ENCODE results near the gene MRPL50. TPM values are rescaled to one million over a fixed set of nuclear protein-coding genes. Genes with fewer than 3 reads are reported as not detected.

MRPL50 gene
- polyA plus RNA-seq (2013), result 10.1 and 10.3 TPM in 2 replicates

- peak within 1 kb of the TSS; percentile 85 for H3K4me3 ChIP-seq (ENCODE audit: low read depth, low read length)
- H3K36me3 ChIP-seq (ENCODE audit: control insufficient read depth in 1 of 2, insufficient read depth in 2 of 2, low read length in 2 of 2), result peaks cover 2 to 8% of the 10 kb centered on the region in 2 experiments
- no peak within 1 kb of the TSS for H3K27ac ChIP-seq (ENCODE audit: low read depth, low read length)
- no peak within 1 kb of the TSS for H3K23ac ChIP-seq (ENCODE audit: low read length)
- H3K27me3 ChIP-seq (ENCODE audit: insufficient read depth, low read length), result no peaks in the 10 kb centered on the region
- peak within 1 kb of the TSS; percentile 94 for H3K9ac ChIP-seq (ENCODE audit: low read length)
- peak within 1 kb of the TSS; percentile 82 for H4K8ac ChIP-seq (ENCODE audit: low read depth, low read length)
- peak within 1 kb of the TSS; percentile 59 for H2AFZ ChIP-seq (ENCODE audit: insufficient read depth, low read length, poor library complexity)
- peak within 1 kb of the TSS; percentile 81 for H4K91ac ChIP-seq (ENCODE audit: low read depth, low read length)
- WGBS (ENCODE audit: extremely low coverage, insufficient coverage, insufficient read length), result no CpG with 5 or more reads among the region's 44 CpGs
- no peaks in the 10 kb centered on the region for H3K9me3 ChIP-seq (ENCODE audit: insufficient read depth, low read depth, low read length)
- peaks cover 6% of the 10 kb centered on the region for H3K79me1 ChIP-seq (ENCODE audit: low read length)
- peak within 1 kb of the TSS; percentile 82 for H4K12ac ChIP-seq (ENCODE audit: low read depth, low read length)
- H2BK5ac ChIP-seq (ENCODE audit: low read depth, low read length, poor library complexity), result peak within 1 kb of the TSS; percentile 43
- peaks cover 0 to 7% of the 10 kb centered on the region in 2 experiments for H3K4me1 ChIP-seq (ENCODE audit: control insufficient read depth in 1 of 2, insufficient read depth in 2 of 2, low read length in 2 of 2)
- H3K4me2 ChIP-seq (ENCODE audit: low read length), result peak within 1 kb of the TSS; percentile 79
- peak; percentile 95 to 97 for DNase-seq
- H3K18ac ChIP-seq (ENCODE audit: low read length), result peak within 1 kb of the TSS; percentile 76
- H3K14ac ChIP-seq (ENCODE audit: low read length), result peak within 1 kb of the TSS; percentile 81
- H2BK12ac ChIP-seq (ENCODE audit: low read length), result no peak within 1 kb of the TSS
- peak within 1 kb of the TSS; percentile 71 for H2BK120ac ChIP-seq (ENCODE audit: insufficient read depth, low read length, poor library complexity)
- peak within 1 kb of the TSS; percentile 93 for H3K4ac ChIP-seq (ENCODE audit: low read depth, low read length)
- H2AK5ac ChIP-seq (ENCODE audit: low read length), result peak within 1 kb of the TSS; percentile 20
- peaks cover 6% of the 10 kb centered on the region for H3K79me2 ChIP-seq (ENCODE audit: control insufficient read depth, insufficient read depth, low read length, poor library complexity)
Measured at GRCh38 chr9:101398068-101398929, at the start of gene MRPL50, which contains the start of gene ZNF189. TSS of gene MRPL50 (minus strand) at chr9:101398618. CDS start at chr9:101398592, 26 bp downstream. TSS of gene ZNF189 (plus strand) at chr9:101398851. CDS start at chr9:101399157, 306 bp downstream.

GRCh38 chr9:101446732-101447131, 48.3 kb upstream of the MRPL50 start:
- H2AK5ac ChIP-seq (ENCODE audit: low read length), result no peak overlapping the region
- no peak overlapping the region for H3K4me3 ChIP-seq (ENCODE audit: low read depth, low read length)
- no peak overlapping the region for H3K4ac ChIP-seq (ENCODE audit: low read depth, low read length)
- H3K79me2 ChIP-seq (ENCODE audit: control insufficient read depth, insufficient read depth, low read length, poor library complexity), result no peaks in the 10 kb centered on the region
- no peak overlapping the region for H2BK5ac ChIP-seq (ENCODE audit: low read depth, low read length, poor library complexity)
- no peak overlapping the region for H4K12ac ChIP-seq (ENCODE audit: low read depth, low read length)
- H4K8ac ChIP-seq (ENCODE audit: low read depth, low read length), result no peak overlapping the region
- H3K79me1 ChIP-seq (ENCODE audit: low read length), result no peaks in the 10 kb centered on the region
- H4K91ac ChIP-seq (ENCODE audit: low read depth, low read length), result no peak overlapping the region
- H3K9me3 ChIP-seq (ENCODE audit: insufficient read depth, low read depth, low read length), result peaks cover 3% of the 10 kb centered on the region
- no peak overlapping the region for H3K4me2 ChIP-seq (ENCODE audit: low read length)
- H3K4me1 ChIP-seq (ENCODE audit: control insufficient read depth in 1 of 2, insufficient read depth in 2 of 2, low read length in 2 of 2), result no peaks in the 10 kb centered on the region
- H2AFZ ChIP-seq (ENCODE audit: insufficient read depth, low read length, poor library complexity), result no peak overlapping the region
- H3K36me3 ChIP-seq (ENCODE audit: control insufficient read depth in 1 of 2, insufficient read depth in 2 of 2, low read length in 2 of 2), result no peaks in the 10 kb centered on the region
- no peak overlapping the region for H3K14ac ChIP-seq (ENCODE audit: low read length)
- H3K23ac ChIP-seq (ENCODE audit: low read length), result no peak overlapping the region
- H3K9ac ChIP-seq (ENCODE audit: low read length), result no peak overlapping the region
- H2BK12ac ChIP-seq (ENCODE audit: low read length), result no peak overlapping the region
- no peak overlapping the region for H2BK120ac ChIP-seq (ENCODE audit: insufficient read depth, low read length, poor library complexity)
- no peaks in the 10 kb centered on the region for H3K27me3 ChIP-seq (ENCODE audit: insufficient read depth, low read length)
- DNase-seq, result no peak
- H3K18ac ChIP-seq (ENCODE audit: low read length), result no peak overlapping the region
- no peak overlapping the region for H3K27ac ChIP-seq (ENCODE audit: low read depth, low read length)

- H3K4me3 ChIP-seq (ENCODE audit: low read depth, low read length), result no peak overlapping the region
- H3K18ac ChIP-seq (ENCODE audit: low read length), result no peak overlapping the region
- WGBS (ENCODE audit: extremely low coverage, insufficient coverage, insufficient read length), result no CpG with 5 or more reads among the region's 5 CpGs
Measured at GRCh38 chr9:101445353-101446029, 47.1 kb upstream of the MRPL50 start.

GRCh38 chr9:101443364-101443771, 45.0 kb upstream of the MRPL50 start:
- H3K4me1 ChIP-seq (ENCODE audit: control insufficient read depth in 1 of 2, insufficient read depth in 2 of 2, low read length in 2 of 2), result no peaks in the 10 kb centered on the region
- no peak overlapping the region for H2BK120ac ChIP-seq (ENCODE audit: insufficient read depth, low read length, poor library complexity)

More at GRCh38 chr9:101445353-101446029, 47.1 kb upstream of the MRPL50 start:
- Histone ChIP-seq H3K79me2 (ENCODE audit: control insufficient read depth, insufficient read depth, low read length, poor library complexity) (no peaks in the 10 kb centered on the region), H3K4me2 (ENCODE audit: low read length) (no peak overlapping the region), H3K79me1 (ENCODE audit: low read length) (no peaks in the 10 kb centered on the region), H3K27ac (ENCODE audit: low read depth, low read length) (no peak overlapping the region), H2BK120ac (ENCODE audit: insufficient read depth, low read length, poor library complexity) (no peak overlapping the region), H2BK12ac (ENCODE audit: low read length) (no peak overlapping the region), H2BK5ac (ENCODE audit: low read depth, low read length, poor library complexity) (no peak overlapping the region), H3K27me3 (ENCODE audit: insufficient read depth, low read length) (no peaks in the 10 kb centered on the region), H3K23ac (ENCODE audit: low read length) (no peak overlapping the region), H3K9me3 (ENCODE audit: insufficient read depth, low read depth, low read length) (peaks cover 2% of the 10 kb centered on the region), H3K4ac (ENCODE audit: low read depth, low read length) (no peak overlapping the region), H3K36me3 (ENCODE audit: control insufficient read depth in 1 of 2, insufficient read depth in 2 of 2, low read length in 2 of 2) (no peaks in the 10 kb centered on the region), H2AK5ac (ENCODE audit: low read length) (no peak overlapping the region), H4K12ac (ENCODE audit: low read depth, low read length) (no peak overlapping the region), H2AFZ (ENCODE audit: insufficient read depth, low read length, poor library complexity) (no peak overlapping the region), H4K8ac (ENCODE audit: low read depth, low read length) (no peak overlapping the region), H3K9ac (ENCODE audit: low read length) (no peak overlapping the region), H3K4me1 (ENCODE audit: control insufficient read depth in 1 of 2, insufficient read depth in 2 of 2, low read length in 2 of 2) (no peaks in the 10 kb centered on the region), H4K91ac (ENCODE audit: low read depth, low read length) (no peak overlapping the region), H3K14ac (ENCODE audit: low read length) (no peak overlapping the region)
- DNase-seq, result no peak

More at GRCh38 chr9:101443364-101443771, 45.0 kb upstream of the MRPL50 start:
- H3K4ac ChIP-seq (ENCODE audit: low read depth, low read length), result no peak overlapping the region
- peaks cover 2% of the 10 kb centered on the region for H3K9me3 ChIP-seq (ENCODE audit: insufficient read depth, low read depth, low read length)
- H3K4me3 ChIP-seq (ENCODE audit: low read depth, low read length), result no peak overlapping the region
- H3K27ac ChIP-seq (ENCODE audit: low read depth, low read length), result no peak overlapping the region
- no peak overlapping the region for H2AFZ ChIP-seq (ENCODE audit: insufficient read depth, low read length, poor library complexity)
- H3K36me3 ChIP-seq (ENCODE audit: control insufficient read depth in 1 of 2, insufficient read depth in 2 of 2, low read length in 2 of 2), result no peaks in the 10 kb centered on the region
- H4K12ac ChIP-seq (ENCODE audit: low read depth, low read length), result no peak overlapping the region
- no peak overlapping the region for H3K23ac ChIP-seq (ENCODE audit: low read length)
- no peak overlapping the region for H4K91ac ChIP-seq (ENCODE audit: low read depth, low read length)
- H2BK5ac ChIP-seq (ENCODE audit: low read depth, low read length, poor library complexity), result no peak overlapping the region
- no peak overlapping the region for H4K8ac ChIP-seq (ENCODE audit: low read depth, low read length)
- DNase-seq, result no peak
- WGBS (ENCODE audit: extremely low coverage, insufficient coverage, insufficient read length), result no CpG with 5 or more reads among the region's 9 CpGs
- H2BK12ac ChIP-seq (ENCODE audit: low read length), result no peak overlapping the region
- no peak overlapping the region for H3K14ac ChIP-seq (ENCODE audit: low read length)
- no peaks in the 10 kb centered on the region for H3K79me1 ChIP-seq (ENCODE audit: low read length)
- no peak overlapping the region for H3K9ac ChIP-seq (ENCODE audit: low read length)
- H2AK5ac ChIP-seq (ENCODE audit: low read length), result no peak overlapping the region
- H3K4me2 ChIP-seq (ENCODE audit: low read length), result no peak overlapping the region
- H3K79me2 ChIP-seq (ENCODE audit: control insufficient read depth, insufficient read depth, low read length, poor library complexity), result no peaks in the 10 kb centered on the region
- no peaks in the 10 kb centered on the region for H3K27me3 ChIP-seq (ENCODE audit: insufficient read depth, low read length)
- no peak overlapping the region for H3K18ac ChIP-seq (ENCODE audit: low read length)

Data from trophoblast cell (in vitro differentiated cells and primary cell).